RKO (cell line): ENCODE measurements around the gene SLTM.
A peak's percentile ranks its signal among the peaks of the same experiment; 100 is the strongest.
"Not testable (repeated sequence)": the region's sequence is repeated elsewhere in the genome, so short reads cannot be mapped to it uniquely, and the experiment has no call there.

Source experiments
- DNase-seq: peaks from one replicate; pipeline ENCODE4 v3.0.0-alpha.2; 2016; ENCODE audit warnings: low spot score

SLTM gene

GRCh38 chr15:58933281-58934113 lies at the start of gene SLTM:
Gene SLTM (minus strand): TSS chr15:58933679. CDS start chr15:58933565, 114 bp downstream.
- DNase-seq = peak; percentile 93

DNA sequence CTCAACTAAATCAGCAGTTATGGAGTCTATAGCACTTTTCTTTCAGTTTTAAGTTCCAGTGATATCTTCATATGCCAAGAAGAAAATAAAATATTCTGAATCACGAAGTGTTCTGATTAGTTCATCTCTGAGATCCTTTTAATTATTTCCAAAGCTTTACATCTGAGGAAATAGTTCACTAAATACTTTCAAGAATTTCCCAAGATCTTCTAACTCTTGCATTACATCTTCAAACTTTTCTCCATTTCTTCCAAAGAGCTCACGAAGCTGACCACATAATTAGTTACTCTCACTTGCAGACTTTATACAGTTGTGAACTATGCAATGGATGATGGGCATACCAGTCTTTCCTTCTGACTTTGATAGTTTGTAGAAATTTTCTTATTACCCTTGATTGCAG lies 49.8 kb upstream of the SLTM start:
- DNase-seq = no peak

- DNase-seq = no peak
Measured at GRCh38 chr15:58981808-58982475, 48.5 kb upstream of the SLTM start.

GRCh38 chr15:58980351-58980939 lies 47.0 kb upstream of the SLTM start:
- peak; percentile 60 for DNase-seq

GRCh38 chr15:58977887-58978286 lies 44.4 kb upstream of the SLTM start:
- DNase-seq = no peak

DNA sequence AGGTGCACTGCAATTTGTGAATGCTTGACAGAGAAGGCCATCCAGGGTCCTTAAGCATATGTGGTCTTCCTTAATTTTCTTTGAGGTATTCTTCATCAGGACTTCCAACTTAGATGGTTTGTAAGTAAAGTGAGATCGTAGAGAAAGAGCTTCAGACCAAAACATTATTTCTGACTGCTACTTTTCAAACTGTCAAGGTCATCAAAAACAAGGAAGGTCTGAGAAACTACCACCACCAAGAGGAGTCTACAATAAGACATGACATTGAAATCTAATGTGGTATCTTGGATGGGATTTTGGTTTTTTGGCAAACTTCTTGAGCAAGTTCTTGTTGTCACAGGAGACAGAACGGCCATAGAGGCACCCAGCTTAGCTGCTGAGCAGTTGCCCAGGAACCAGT lies 34.0 kb upstream of the SLTM start:
- DNase-seq = no peak

GRCh38 chr15:58966698-58967097 lies 33.2 kb upstream of the SLTM start:
- peak; percentile 61 for DNase-seq

DNA sequence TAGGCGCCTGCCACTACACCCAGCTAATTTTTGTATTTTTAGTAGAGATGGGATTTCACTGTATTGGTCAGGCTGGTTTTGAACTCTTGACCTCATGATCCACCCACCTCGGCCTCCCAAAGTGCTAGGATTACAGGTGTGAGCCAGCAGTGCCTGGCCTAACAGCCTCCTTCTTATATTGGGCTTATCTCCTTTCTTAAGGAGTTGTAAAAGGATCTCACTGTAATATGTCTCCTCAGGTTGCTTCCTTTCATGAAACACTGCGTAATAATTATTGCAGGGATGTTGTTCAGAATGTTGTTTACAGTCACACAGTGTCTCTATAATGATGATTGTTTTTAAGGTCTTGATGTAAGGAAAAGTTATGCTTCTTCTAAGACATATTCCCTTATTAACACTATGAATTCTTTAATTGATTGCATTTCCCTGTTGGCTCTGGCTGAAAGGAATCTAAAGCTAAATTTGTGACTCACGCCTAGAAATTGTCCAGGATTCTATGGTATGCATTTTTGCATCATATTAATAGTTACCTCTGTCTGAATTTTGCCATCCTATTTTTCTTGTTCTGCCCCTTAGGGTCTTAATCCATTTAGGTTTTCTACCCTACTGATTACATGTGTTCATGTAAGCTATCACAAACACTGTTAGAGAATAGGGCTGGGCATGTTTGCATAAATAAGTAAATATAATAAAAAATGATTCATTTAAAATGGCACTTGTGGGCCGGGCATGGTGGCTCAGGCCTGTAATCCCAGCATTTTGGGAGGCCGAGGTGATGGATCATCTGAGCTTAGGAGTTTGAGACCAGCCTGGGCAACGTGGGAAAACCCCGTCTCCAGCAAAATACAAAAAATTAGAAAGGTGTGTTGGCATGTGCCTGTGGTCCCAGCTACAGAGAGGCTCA lies 29.4 kb upstream of the SLTM start:
- DNase-seq = no peak

DNA sequence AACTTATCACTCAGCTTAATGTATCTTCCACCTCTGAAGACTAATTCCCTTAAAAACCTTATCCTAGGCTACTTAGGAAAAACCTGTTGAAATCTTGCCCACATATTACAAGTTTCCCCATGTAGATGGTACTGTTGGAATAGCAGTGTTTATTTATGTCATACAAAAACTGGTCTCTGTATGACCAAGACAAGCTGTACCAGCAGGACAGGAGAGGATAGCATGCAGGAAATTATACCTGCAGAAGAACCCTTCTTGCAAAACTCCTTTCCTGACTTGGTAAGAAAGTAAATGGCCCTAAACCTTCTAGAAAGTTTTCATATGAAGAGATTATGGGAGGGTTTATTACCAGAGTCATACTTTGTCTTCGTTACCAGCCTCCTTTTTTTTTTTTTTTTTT lies 28.7 kb upstream of the SLTM start:
- DNase-seq = no peak

DNA sequence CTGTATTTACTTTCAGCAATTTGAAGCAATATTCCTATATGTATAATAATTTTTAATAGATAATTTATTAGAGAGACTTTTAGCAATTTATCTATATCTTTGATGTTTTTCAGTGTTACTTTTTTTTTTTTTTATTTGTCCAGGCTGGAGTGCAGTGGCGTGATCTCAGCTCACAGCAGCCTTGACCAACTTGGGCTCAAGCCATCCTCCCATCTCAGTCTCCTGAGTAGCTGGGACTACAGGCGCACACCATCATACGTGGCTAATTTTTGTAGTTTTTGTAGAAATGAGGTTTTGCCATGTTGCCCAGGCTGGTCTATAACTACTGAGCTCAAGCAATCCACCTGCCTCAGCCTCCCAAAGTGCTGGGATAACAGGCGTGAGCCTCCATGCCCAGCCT lies 25.3 kb upstream of the SLTM start:
- DNase-seq = no peak

DNA sequence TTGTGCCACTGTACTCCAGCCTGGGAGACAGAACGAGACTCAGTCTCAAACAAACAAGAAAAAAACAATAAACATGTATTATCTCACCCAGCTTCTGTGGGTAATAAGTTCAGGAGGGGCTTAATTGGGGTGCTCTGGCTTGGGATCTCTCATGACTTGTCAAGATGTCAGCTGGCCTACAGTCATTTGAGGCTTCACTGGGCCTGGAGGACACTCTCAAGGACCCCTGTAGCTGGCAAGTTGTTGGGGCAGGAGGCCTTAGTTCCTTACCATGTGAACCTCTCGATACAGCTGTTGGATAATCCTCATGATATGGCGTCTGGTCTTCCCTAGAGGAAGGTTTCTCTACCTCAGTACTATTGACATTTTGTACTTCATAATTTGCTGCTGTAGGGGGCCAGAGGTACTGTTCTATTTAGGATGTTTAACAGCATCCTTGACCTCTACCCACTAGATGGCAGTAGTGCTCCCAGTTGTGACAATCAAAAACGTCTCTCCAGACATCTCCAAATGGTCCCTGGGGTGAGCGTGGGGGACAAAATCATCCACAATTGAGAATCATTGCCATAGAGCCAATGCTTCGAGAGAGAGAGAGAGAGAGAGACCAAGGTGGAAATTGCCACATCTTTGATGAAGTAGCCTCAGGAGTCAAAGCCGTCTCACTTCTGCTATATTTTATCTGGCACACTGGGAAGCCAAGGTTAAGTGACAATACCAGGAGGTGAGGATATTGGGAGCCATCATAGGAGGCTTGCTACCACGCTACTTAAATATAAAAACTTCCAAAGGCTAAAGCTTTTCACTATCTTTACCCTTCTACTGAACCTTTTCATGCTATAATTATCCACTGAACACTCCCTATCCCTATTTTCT lies 23.9 kb upstream of the SLTM start:
- DNase-seq = peak; percentile 85

GRCh38 chr15:58952751-58953150 lies 19.3 kb upstream of the SLTM start:
- no peak for DNase-seq

GRCh38 chr15:58951388-58952007 lies 18.0 kb upstream of the SLTM start:
- DNase-seq = no peak

DNA sequence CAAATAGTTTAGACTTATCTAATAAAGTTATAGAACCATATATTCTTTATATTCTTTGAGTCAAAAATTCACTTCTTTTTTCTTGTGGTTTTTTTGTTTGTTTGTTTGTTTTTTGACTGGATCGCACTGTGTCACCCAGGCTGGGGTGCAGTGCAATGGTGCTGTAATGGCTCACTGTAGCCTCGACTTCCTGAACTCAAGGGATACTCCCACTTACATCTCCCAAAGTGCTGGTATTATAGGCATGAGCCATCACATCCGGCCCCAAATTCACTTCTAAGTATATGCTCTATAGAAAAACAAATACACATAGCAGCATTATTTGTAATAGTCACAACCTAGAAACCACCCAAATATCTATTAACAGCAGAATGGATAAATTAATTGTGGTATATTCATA lies 13.7 kb upstream of the SLTM start:
- no peak for DNase-seq

- DNase-seq = not testable (repeated sequence)
Measured at GRCh38 chr15:58934974-58935373, 1.5 kb upstream of the SLTM start.

GRCh38 chr15:58934521-58934920 lies 1.0 kb upstream of the SLTM start:
- DNase-seq = peak; percentile 49

GRCh38 chr15:58934114-58934447 lies 602 bp upstream of the SLTM start:
- DNase-seq = no peak

DNA sequence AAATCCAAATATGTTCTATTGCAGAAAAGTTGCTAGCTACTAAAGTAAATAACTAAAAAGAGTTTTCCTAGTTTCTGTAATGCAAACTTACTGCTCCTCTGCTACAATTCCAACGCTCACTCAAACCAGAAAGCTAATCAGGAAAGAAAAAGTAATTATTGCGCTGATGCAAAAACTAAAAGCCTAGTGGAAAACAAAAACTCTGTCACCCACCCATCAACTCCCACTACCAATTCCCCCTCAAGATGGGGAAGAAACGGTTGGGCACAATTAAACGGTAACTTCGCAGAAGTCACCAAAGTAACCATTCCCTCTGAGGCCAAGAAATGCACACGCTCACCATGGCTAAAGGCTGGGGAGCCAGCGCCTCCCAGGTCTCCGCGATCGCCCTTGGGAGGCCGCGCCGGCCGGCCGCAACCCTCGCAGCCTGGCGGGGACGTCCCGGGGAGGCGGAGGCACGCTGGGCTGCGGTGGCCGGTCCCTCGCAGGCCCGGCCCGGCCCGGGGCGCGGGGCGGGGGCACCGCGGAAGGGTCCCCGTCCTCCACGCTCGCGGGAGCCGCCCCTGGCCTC lies 684 bp downstream of the SLTM start:
- peak; percentile 27 for DNase-seq

DNA sequence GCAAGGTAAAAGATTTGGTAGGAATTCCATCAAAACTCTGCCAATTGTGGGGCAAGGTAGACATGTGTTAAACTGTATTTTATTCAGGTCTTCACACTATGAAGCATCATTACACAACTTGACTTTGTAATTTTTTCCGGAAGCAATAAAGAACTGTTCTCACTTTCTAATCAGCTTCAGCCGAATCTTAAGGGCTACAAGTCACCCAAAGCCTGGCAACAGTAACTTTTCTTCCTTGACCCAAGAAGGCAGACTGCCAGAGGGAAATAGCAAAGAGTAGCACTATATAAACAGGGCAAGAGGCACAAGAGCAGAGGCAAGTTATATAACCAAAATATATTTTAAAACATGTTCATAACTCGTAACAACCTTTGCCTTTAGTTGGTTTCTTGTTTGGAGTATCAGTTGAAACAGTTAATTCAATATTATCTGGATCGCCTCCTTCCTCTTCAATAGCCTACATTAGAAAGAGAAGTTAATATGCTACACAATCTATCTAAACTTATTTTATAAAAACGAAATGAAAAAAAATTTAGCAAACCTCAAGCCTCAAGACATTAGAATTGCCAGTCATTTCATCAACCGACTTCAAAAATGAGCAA lies 1.4 kb downstream of the SLTM start:
- peak; percentile 81 for DNase-seq

- DNase-seq = no peak
Measured at GRCh38 chr15:58929891-58930416, 3.5 kb downstream of the SLTM start.
